Keratinocyte (primary cell): Measurements from ENCODE around the gene INPP5A. TPM values are rescaled to one million over a fixed set of nuclear protein-coding genes. Genes with fewer than 3 reads are reported as not detected.

ENCODE experiments used
- DNase-seq: peaks from one replicate; pipeline ENCODE4 v3.0.0-alpha.2; 2011; ENCODE audit warnings: low read depth, missing footprints, low spot score
- FAIRE-seq: peaks from 2 replicates; lab custom pipeline; 2011; peaks lifted over from hg19 to GRCh38; lab: Jason Lieb, UNC
- H2AFZ ChIP-seq: 2 replicates; pipeline ENCODE4 v1.6.0; 2012; ENCODE audit warnings: low read length, control low read depth, inconsistent platforms; ENCODE audit not compliant: control insufficient read depth
- H3K27ac ChIP-seq: 2 replicates; pipeline ENCODE4 v1.5.1; 2011; ENCODE audit warnings: low read length; ENCODE audit not compliant: control insufficient read depth, insufficient read depth
- H3K27me3 ChIP-seq: 3 replicates; pipeline ENCODE4 v1.6.0; 2011; ENCODE audit warnings: low read length; ENCODE audit not compliant: control insufficient read depth, insufficient read depth; ENCODE audit errors: extremely low read depth
- H3K36me3 ChIP-seq, 2 experiments: 2 replicates in 1 of 2; 3 replicates in 1 of 2; pipeline ENCODE4 v1.5.1; 2011; ENCODE audit warnings: low read length in 2 of 2, mild to moderate bottlenecking in 1 of 2; ENCODE audit not compliant: control insufficient read depth in 2 of 2, insufficient read depth in 2 of 2; ENCODE audit errors: extremely low read depth in 1 of 2
- H3K4me1 ChIP-seq: 3 replicates; pipeline ENCODE4 v1.5.1; 2011; ENCODE audit warnings: low read length; ENCODE audit not compliant: control insufficient read depth, insufficient read depth; ENCODE audit errors: extremely low read depth
- H3K4me2 ChIP-seq: 3 replicates; pipeline ENCODE4 v1.6.0; 2011; ENCODE audit warnings: low read depth, low read length; ENCODE audit not compliant: control insufficient read depth, insufficient read depth; ENCODE audit errors: extremely low read depth
- H3K4me3 ChIP-seq, 3 experiments: fragments of 200-600 bp in 1 of 3; sonication (generic) in 1 of 3; 2 replicates in 2 of 3; 3 replicates in 1 of 3; pipeline ENCODE4 v1.5.1; 2011 to 2016; ENCODE audit warnings: low read length in 3 of 3, mild to moderate bottlenecking in 3 of 3, control low read depth in 2 of 3, inconsistent platforms in 1 of 3, low read depth in 1 of 3, mixed read lengths in 1 of 3, mixed run types in 1 of 3, moderate library complexity in 1 of 3; ENCODE audit not compliant: control insufficient read depth in 2 of 3, insufficient read depth in 2 of 3; ENCODE audit errors: extremely low read depth in 1 of 3
- H3K79me2 ChIP-seq: 2 replicates; pipeline ENCODE4 v1.6.0; 2012; ENCODE audit warnings: low read length; ENCODE audit not compliant: control insufficient read depth, insufficient read depth
- H3K9ac ChIP-seq: 3 replicates; pipeline ENCODE4 v1.6.0; 2011; ENCODE audit warnings: low read length; ENCODE audit not compliant: control insufficient read depth, insufficient read depth; ENCODE audit errors: extremely low read depth
- H3K9me1 ChIP-seq: 3 replicates; pipeline ENCODE4 v1.6.0; 2011; ENCODE audit warnings: low read length; ENCODE audit not compliant: control insufficient read depth, insufficient read depth; ENCODE audit errors: extremely low read depth
- H3K9me3 ChIP-seq: 2 replicates; pipeline ENCODE4 v1.5.1; 2012; ENCODE audit warnings: low read depth, low read length; ENCODE audit not compliant: control insufficient read depth
- H4K20me1 ChIP-seq: 3 replicates; pipeline ENCODE4 v1.6.0; 2011; ENCODE audit warnings: low read length; ENCODE audit not compliant: control insufficient read depth, insufficient read depth; ENCODE audit errors: extremely low read depth
- CTCF ChIP-seq, 3 experiments: IDR thresholded peaks in 1 of 3; conservative IDR thresholded peaks in 1 of 3; optimal IDR thresholded peaks in 1 of 3; 2 replicates in 2 of 3; 3 replicates in 1 of 3; pipeline versions ENCODE3 to v1.5.1; 2011; ENCODE audit warnings: low read length in 3 of 3, mild to moderate bottlenecking in 3 of 3, moderate library complexity in 2 of 3, control low read depth in 1 of 3, inconsistent platforms in 1 of 3; ENCODE audit not compliant: insufficient read depth in 2 of 3; ENCODE audit errors: extremely low read depth in 1 of 3
- EZH2 ChIP-seq: IDR thresholded peaks from one replicate; pipeline ENCODE4 v1.6.1; 2012; ENCODE audit warnings: inconsistent platforms, mild to moderate bottlenecking, low read length, moderate library complexity
- dilution Hi-C: fragments of 300-500 bp; cut with MboI; formaldehyde crosslinking; loops from one replicate; pipeline ENCODE4 v1.7.0; 2020; ENCODE audit warnings: low sequenced_read_pairs; ENCODE audit not compliant: extremely low pct_ligation_motif_present
- polyA plus RNA-seq, 5 experiments: library from polyadenylated mRNA; depleted of rRNA in 3 of 5; stranded (reverse) in 3 of 5; stranded (forward) in 1 of 5; unstranded in 1 of 5; fragments of >200 nt; gene quantifications; 1 replicate in 1 of 5; 2 replicates in 3 of 5; 3 replicates in 1 of 5; pipeline versions ENCODE4 v1.2.1 to v1.2.3, GENCODE V29; 2011 to 2012; ENCODE audit warnings: missing spikeins in 2 of 5, low read depth in 1 of 5, low replicate concordance in 1 of 5

Gene INPP5A
- polyA plus RNA-seq, 1 donor (not counting 4 experiments of a cell fraction or from before 2014, with no cell fraction given) = 11.2 TPM

- Histone ChIP-seq H3K9ac (no peak overlapping the region), H4K20me1 (no peaks in the 10 kb centered on the region), H3K36me3 (peaks cover 0 to 1% of the 10 kb centered on the region in 2 experiments), H3K4me3 (no peak overlapping the region), H3K27ac (no peak overlapping the region), H3K27me3 (no peaks in the 10 kb centered on the region), H3K79me2 (no peaks in the 10 kb centered on the region), H3K4me1 (no peaks in the 10 kb centered on the region), H3K9me3 (no peaks in the 10 kb centered on the region), H3K4me2 (no peak overlapping the region), H2AFZ (no peak overlapping the region), H3K9me1 (no peaks in the 10 kb centered on the region)
- no peak for DNase-seq
- no peak for FAIRE-seq
- dilution Hi-C loops = no loop called here
- TF ChIP-seq EZH2 = no peak
- TF ChIP-seq CTCF (optimal IDR thresholded peaks at IDR 0.05 in 1 of 3, IDR thresholded peaks at IDR 0.05 in 1 of 3, conservative IDR thresholded peaks at IDR 0.05 in 1 of 3; ENCODE audit: extremely low read depth in 1 of 3, insufficient read depth in 2 of 3, low read length in 3 of 3) = no peak
Observed at GRCh38 chr10:132716691-132717490, 179.3 kb downstream of the INPP5A start.

- H3K79me2 ChIP-seq = no peaks in the 10 kb centered on the region
- dilution Hi-C loops = no loop called here
- H2AFZ ChIP-seq = no peak overlapping the region
- no peaks in the 10 kb centered on the region for H4K20me1 ChIP-seq
- H3K36me3 ChIP-seq = no peaks in the 10 kb centered on the region
- no peak overlapping the region for H3K9ac ChIP-seq
- DNase-seq (no peak), FAIRE-seq (no peak)
- H3K4me1 ChIP-seq = no peaks in the 10 kb centered on the region
- no peak for TF ChIP-seq CTCF (optimal IDR thresholded peaks at IDR 0.05 in 1 of 3, IDR thresholded peaks at IDR 0.05 in 1 of 3, conservative IDR thresholded peaks at IDR 0.05 in 1 of 3; ENCODE audit: extremely low read depth in 1 of 3, insufficient read depth in 2 of 3, low read length in 3 of 3)
- no peak for TF ChIP-seq EZH2
- no peak overlapping the region for H3K27ac ChIP-seq
- H3K4me2 ChIP-seq = no peak overlapping the region
- no peak overlapping the region for H3K4me3 ChIP-seq
- no peaks in the 10 kb centered on the region for H3K27me3 ChIP-seq
- no peaks in the 10 kb centered on the region for H3K9me1 ChIP-seq
- H3K9me3 ChIP-seq = no peaks in the 10 kb centered on the region
Observed at GRCh38 chr10:132721725-132722124, 184.1 kb downstream of the INPP5A start.
